ENCODE measurements around the gene NCOA7.
"Not testable (repeated sequence)": the region's sequence is repeated elsewhere in the genome, so short reads cannot be mapped to it uniquely, and the experiment has no call there.

NCOA7 gene

GRCh38 chr6:125869427-125869826, 78.7 kb downstream of the NCOA7 start:
- DNase-seq (ENCODE audit: low read depth) = no peak

GRCh38 chr6:125871365-125871764, 80.6 kb downstream of the NCOA7 start:
- no peak for DNase-seq (ENCODE audit: low read depth)

- DNase-seq (ENCODE audit: low read depth) = no peak
Observed at GRCh38 chr6:125872259-125872921, 81.6 kb downstream of the NCOA7 start.

GRCh38 chr6:125882243-125882642, 91.5 kb downstream of the NCOA7 start:
- DNase-seq (ENCODE audit: low read depth) = no peak

GRCh38 chr6:125884634-125885371, 94.0 kb downstream of the NCOA7 start:
- DNase-seq (ENCODE audit: low read depth) = no peak

GRCh38 chr6:125886021-125886420, 95.3 kb downstream of the NCOA7 start:
- no peak for DNase-seq (ENCODE audit: low read depth)

- DNase-seq (ENCODE audit: low read depth) = no peak
Observed at GRCh38 chr6:125886914-125887313, 96.2 kb downstream of the NCOA7 start.

- DNase-seq (ENCODE audit: low read depth) = no peak
Observed at GRCh38 chr6:125887372-125887771, 96.6 kb downstream of the NCOA7 start.

- no peak for DNase-seq (ENCODE audit: low read depth)
Observed at GRCh38 chr6:125888989-125889656, 98.4 kb downstream of the NCOA7 start.

GRCh38 chr6:125899726-125900182, 109.0 kb downstream of the NCOA7 start:
- no peak for DNase-seq (ENCODE audit: low read depth)

- DNase-seq (ENCODE audit: low read depth) = peak; percentile 59
Observed at GRCh38 chr6:125904871-125905270, 114.1 kb downstream of the NCOA7 start.

GRCh38 chr6:125906158-125906998, 115.6 kb downstream of the NCOA7 start:
- no peak for DNase-seq (ENCODE audit: low read depth)

- DNase-seq (ENCODE audit: low read depth) = no peak
Observed at GRCh38 chr6:125910527-125910926, 119.8 kb downstream of the NCOA7 start.

GRCh38 chr6:125911051-125911451, 120.3 kb downstream of the NCOA7 start:
- DNase-seq (ENCODE audit: low read depth) = not testable (repeated sequence)

GRCh38 chr6:125912430-125912829, 121.7 kb downstream of the NCOA7 start:
- DNase-seq (ENCODE audit: low read depth) = not testable (repeated sequence)

GRCh38 chr6:125913145-125913544, 122.4 kb downstream of the NCOA7 start:
- no peak for DNase-seq (ENCODE audit: low read depth)

- DNase-seq (ENCODE audit: low read depth) = peak; percentile 68
Observed at GRCh38 chr6:125913864-125914351, 123.1 kb downstream of the NCOA7 start.

GRCh38 chr6:125918230-125918629, 127.5 kb downstream of the NCOA7 start:
- DNase-seq (ENCODE audit: low read depth) = no peak

- DNase-seq (ENCODE audit: low read depth) = no peak
Observed at GRCh38 chr6:125918681-125919566, 128.2 kb downstream of the NCOA7 start.

- DNase-seq (ENCODE audit: low read depth) = no peak
Observed at GRCh38 chr6:125919618-125920017, 128.9 kb downstream of the NCOA7 start.

GRCh38 chr6:125922322-125922860, 131.6 kb downstream of the NCOA7 start:
- DNase-seq (ENCODE audit: low read depth) = no peak

All from HS-5 (cell line).